GM18519 (cell line): ENCODE measurements around the gene PRSS22.

Source experiments
- ATAC-seq: cut with Tn5 transposase; IDR thresholded peaks from one replicate; pipeline ENCODE4 v1.9.1; 2021; ENCODE audit warnings: mild to moderate bottlenecking, moderate library complexity; ENCODE audit not compliant: unreplicated experiment, low FRiP score

Gene PRSS22

GRCh38 chr16:2852731-2853507, 5.1 kb downstream of the PRSS22 start:
- no peak for ATAC-seq

- no peak for ATAC-seq
These were observed 5.8 kb downstream of the PRSS22 start for GRCh38 chr16:2852003-2852730.

GRCh38 chr16:2848933-2849725, 8.8 kb downstream of the PRSS22 start:
- ATAC-seq: no peak

GRCh38 chr16:2846511-2847310, 11.3 kb downstream of the PRSS22 start:
- no peak for ATAC-seq

- ATAC-seq: no peak
These were observed 12.9 kb downstream of the PRSS22 start for GRCh38 chr16:2845116-2845515.

- no peak for ATAC-seq
These were observed 14.4 kb downstream of the PRSS22 start for GRCh38 chr16:2843526-2843925.

- ATAC-seq: no peak
These were observed 15.5 kb downstream of the PRSS22 start for GRCh38 chr16:2842340-2843000.

GRCh38 chr16:2841606-2842339, 16.2 kb downstream of the PRSS22 start:
- ATAC-seq: no peak

GRCh38 chr16:2840914-2841313, 17.1 kb downstream of the PRSS22 start:
- no peak for ATAC-seq

- ATAC-seq: no peak
These were observed 18.1 kb downstream of the PRSS22 start for GRCh38 chr16:2839650-2840450.

- ATAC-seq: no peak
These were observed 19.0 kb downstream of the PRSS22 start for GRCh38 chr16:2838928-2839327.

GRCh38 chr16:2836646-2837508, 21.1 kb downstream of the PRSS22 start:
- ATAC-seq: no peak

GRCh38 chr16:2835638-2836493, 22.1 kb downstream of the PRSS22 start:
- ATAC-seq: no peak

GRCh38 chr16:2834968-2835367, 23.0 kb downstream of the PRSS22 start:
- no peak for ATAC-seq

GRCh38 chr16:2833776-2834175, 24.2 kb downstream of the PRSS22 start:
- no peak for ATAC-seq

- ATAC-seq: no peak
These were observed 26.8 kb downstream of the PRSS22 start for GRCh38 chr16:2831203-2831602.

- ATAC-seq: no peak
These were observed 27.6 kb downstream of the PRSS22 start for GRCh38 chr16:2830355-2830695.
